GM10266 (cell line): ENCODE measurements around the gene ADAT3.

ENCODE experiments used
- DNase-seq: peaks from one replicate; pipeline ENCODE4 v3.0.0; 2012; ENCODE audit errors: extremely low spot score
- CTCF ChIP-seq: IDR thresholded peaks from 2 replicates; pipeline ENCODE4 v1.5.1; 2012; ENCODE audit warnings: mild to moderate bottlenecking, low read depth; ENCODE audit not compliant: control insufficient read depth, insufficient read depth; ENCODE audit errors: missing control alignments

Gene ADAT3

GRCh38 chr19:1863328-1863637, 41.9 kb upstream of the ADAT3 start, which contains the start of gene KLF16:
KLF16 (minus strand) TSS chr19:1863579; CDS start chr19:1863497, 82 bp downstream.
- peak; percentile 56 for DNase-seq

DNA sequence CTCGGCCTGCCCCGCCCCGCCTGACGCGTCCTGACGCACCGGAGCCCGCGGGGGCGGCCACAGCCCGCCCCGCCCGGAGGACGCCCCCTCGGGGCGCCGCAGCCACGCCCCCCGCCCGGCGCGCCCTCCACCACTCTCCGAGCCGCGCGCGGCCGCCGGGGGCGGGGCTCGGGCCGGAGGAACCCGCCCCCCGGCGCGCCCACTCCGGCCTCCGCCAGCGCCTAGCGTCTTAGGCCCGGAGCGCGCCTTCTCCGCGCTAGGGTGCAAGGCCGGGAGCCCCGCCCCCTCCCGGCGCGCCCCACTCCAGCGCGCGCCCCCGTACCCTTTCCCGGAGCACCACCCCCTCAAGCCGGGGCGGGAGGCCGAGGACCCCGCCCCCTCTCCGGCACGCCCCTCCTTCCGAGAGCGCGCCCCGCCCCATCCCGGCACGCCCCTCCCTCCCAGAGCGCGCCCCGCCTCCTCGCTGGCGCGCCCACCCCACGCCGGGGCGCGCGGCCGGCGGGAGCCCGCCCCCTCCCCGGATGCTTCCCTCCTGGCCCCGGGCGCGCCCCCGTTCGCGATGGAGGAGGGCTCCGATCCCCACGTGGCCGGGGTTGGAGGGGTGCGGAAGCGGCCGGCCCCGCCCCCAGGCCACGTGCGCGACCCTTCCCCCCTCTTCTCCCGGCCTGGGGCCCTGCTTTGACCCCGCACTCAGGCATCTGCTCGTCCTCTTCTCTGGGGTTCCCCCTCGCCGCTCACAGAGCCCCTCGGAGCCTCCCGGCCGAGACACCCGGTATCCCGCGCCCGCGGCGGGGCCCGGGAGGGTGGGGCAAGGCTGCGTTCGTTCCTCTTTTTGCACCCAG, 41.3 kb upstream of the ADAT3 start:
- TF ChIP-seq CTCF: no peak
- DNase-seq: peak; percentile 99

More at GRCh38 chr19:1863328-1863637, 41.9 kb upstream of the ADAT3 start, which contains the start of gene KLF16:
- TF ChIP-seq CTCF: no peak

- DNase-seq: peak; percentile 89
- TF ChIP-seq CTCF: peak; percentile 94
These were observed 40.6 kb upstream of the ADAT3 start for GRCh38 chr19:1864480-1865171.

DNA sequence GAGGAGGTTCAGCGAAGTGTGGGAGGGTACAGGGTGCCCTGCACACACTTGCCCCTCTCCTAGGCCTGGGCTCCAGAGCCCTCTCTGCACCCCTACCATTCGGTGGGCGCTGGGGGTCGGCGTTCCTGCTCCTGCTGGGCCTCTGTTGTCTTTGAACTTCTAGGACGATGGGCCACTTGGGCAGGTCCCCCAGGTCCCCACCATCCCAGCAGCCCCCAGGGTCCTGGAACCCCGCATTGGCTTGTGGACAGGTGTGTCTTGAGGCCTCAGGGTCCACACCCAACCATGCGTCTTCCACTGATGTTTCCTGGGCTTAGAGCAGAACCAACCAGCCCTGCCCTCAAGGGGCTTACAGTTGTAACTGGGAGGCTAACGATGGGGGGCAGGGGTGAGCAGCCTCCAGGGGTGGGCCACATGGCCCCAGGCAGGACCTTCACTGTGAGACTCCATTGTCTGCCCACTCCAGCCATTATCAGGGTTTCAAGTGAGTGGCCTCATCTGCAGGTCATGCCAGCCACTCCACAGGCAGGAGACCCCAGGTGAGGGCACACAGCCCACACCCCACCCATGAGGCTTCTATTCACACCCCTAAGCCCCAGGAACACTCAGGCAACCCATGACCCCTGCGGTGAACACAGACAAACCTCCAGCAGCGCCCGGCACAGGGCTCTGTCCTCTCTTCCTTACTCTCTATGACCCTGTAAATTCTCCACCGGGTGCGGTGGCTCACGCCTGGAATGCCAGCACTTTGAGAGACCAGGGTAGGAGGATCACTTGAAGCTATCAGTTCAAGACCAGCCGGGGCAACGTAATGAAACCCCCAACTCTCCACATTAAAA, 39.8 kb upstream of the ADAT3 start:
- DNase-seq: no peak

DNA sequence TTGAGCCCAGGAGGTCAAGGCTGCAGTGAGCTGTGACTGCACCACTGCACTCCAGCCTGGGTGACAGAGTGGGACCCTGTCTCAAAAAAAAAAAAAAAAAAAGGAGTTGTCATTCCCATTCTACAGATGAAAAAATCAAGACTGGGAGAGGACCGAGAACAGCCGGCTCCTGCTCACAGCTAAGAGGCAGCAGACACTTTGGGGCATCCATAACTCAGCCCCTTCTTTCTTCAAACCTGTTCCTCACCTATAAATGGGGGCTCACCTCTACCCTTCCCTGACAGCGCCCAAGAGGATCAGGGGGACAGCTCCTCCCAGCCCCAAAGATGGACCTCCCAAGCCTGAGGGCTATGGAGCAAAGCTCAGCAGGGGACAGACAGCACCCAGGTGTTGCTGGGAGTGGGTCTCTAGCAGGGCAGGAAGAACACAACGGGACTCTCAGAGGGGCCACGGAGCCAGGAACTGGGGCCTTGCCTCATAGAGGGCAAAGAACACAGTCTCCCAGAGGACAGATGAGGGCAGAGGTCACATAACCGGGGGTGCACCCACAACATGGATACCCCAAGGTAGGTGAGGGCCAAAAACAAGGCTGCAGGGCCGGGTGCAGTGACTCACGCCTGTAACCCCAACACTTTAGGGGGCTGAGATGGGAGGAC, 38.4 kb upstream of the ADAT3 start:
- DNase-seq: no peak
- TF ChIP-seq CTCF: no peak

More for the DNA sequence above, 39.8 kb upstream of the ADAT3 start:
- no peak for TF ChIP-seq CTCF

- no peak for TF ChIP-seq CTCF
- no peak for DNase-seq
These were observed 37.9 kb upstream of the ADAT3 start for GRCh38 chr19:1867349-1867724.
